Transverse colon (tissue), 4 donors: ENCODE data around the gene VTI1A. TPM values are rescaled to one million over a fixed set of nuclear protein-coding genes. Genes with fewer than 3 reads are reported as not detected.
A peak's percentile ranks its signal among the peaks of the same experiment; 100 is the strongest.

ENCODE experiments used
- DNase-seq: peaks from one replicate; pipeline ENCODE4 v3.0.0-alpha.2; 2019
- H3K27ac ChIP-seq, 4 donors: fragments of 200-600 bp; sonication (generic); 2 replicates each; pipeline ENCODE4 v1.5.1; 2016 to 2018; ENCODE audit warnings: inconsistent platforms in 4 of 4
- H3K27me3 ChIP-seq: fragments of 200-600 bp; sonication (generic); 2 replicates; pipeline ENCODE4 v1.5.1; 2017; ENCODE audit warnings: inconsistent platforms
- H3K36me3 ChIP-seq, 4 donors: fragments of 200-600 bp; sonication (generic); 2 replicates each; pipeline ENCODE4 v1.5.1; 2017 to 2019; ENCODE audit warnings: inconsistent platforms in 4 of 4
- H3K4me1 ChIP-seq, 4 donors: fragments of 200-600 bp; sonication (generic); 2 replicates each; pipeline ENCODE4 v1.5.1; 2017 to 2020; ENCODE audit warnings: inconsistent platforms in 4 of 4
- H3K4me3 ChIP-seq, 4 donors: fragments of 200-600 bp; sonication (generic); 1 replicate in 1 of 4; 2 replicates in 3 of 4; pipeline versions ENCODE4 v1.5.1 to v1.6.1; 2017 to 2019; ENCODE audit warnings: inconsistent platforms in 4 of 4
- H3K9me3 ChIP-seq, 2 donors: fragments of 200-600 bp; sonication (generic); 2 replicates each; pipeline ENCODE4 v1.5.1; 2017 to 2019; ENCODE audit warnings: inconsistent platforms in 2 of 2
- EP300 ChIP-seq: sonication (generic); formaldehyde crosslinking; IDR thresholded peaks from one replicate; pipeline ENCODE4 v1.6.1; 2017; ENCODE audit warnings: antibody characterized with exemption, low read depth
- POLR2A ChIP-seq: fragments of 450-650 bp; IDR thresholded peaks from one replicate; pipeline ENCODE4 v1.6.1; 2016; ENCODE audit warnings: antibody characterized with exemption, mild to moderate bottlenecking, moderate library complexity
- POLR2AphosphoS5 ChIP-seq, 3 donors: sonication (generic); formaldehyde crosslinking; IDR thresholded peaks; one replicate each; pipeline ENCODE4 v1.6.1; 2016; ENCODE audit warnings: antibody characterized with exemption in 3 of 3
- WGBS, 2 donors: methylation state at CpG; one replicate each; pipeline ENCODE4 v1.1.5; 2018; ENCODE audit warnings: low coverage in 1 of 2; 5-methylcytosine and 5-hydroxymethylcytosine counted together
- in situ Hi-C, 4 donors: fragments of 200-750 bp; cut with MboI; loops; one replicate each; pipeline versions ENCODE4 v1.15.0 to v1.15.1; 2017; ENCODE audit warnings: low sequenced_read_pairs in 3 of 4, low pct_ligation_motif_present in 1 of 4, low pct_unique_long_range_greater_than_20kb in 1 of 4
- intact Hi-C: fragments of 100-400 bp; cut with DNase I; formaldehyde crosslinking; loops from one replicate; pipeline ENCODE4 v1.15.1; 2023; ENCODE audit warnings: low total_unique reads
- total RNA-seq, 4 donors: library from RNA; depleted of rRNA; stranded (reverse); fragments of >200 nt; gene quantifications; one replicate each; pipeline ENCODE4 v1.1.0, GENCODE V29; 2016
- TF ChIP-seq, protein P1 (sequence below), 5 experiments: fragments of 200-600 bp in 3 of 5; fragments of 450-650 bp in 2 of 5; sonication (generic) in 3 of 5; IDR thresholded peaks; 1 replicate in 2 of 5; 2 replicates in 3 of 5; pipeline ENCODE4 v1.5.1; 2016 to 2017; ENCODE audit warnings: antibody characterized with exemption in 5 of 5, inconsistent platforms in 3 of 5, mild to moderate bottlenecking in 2 of 5, moderate library complexity in 1 of 5

The VTI1A gene
- total RNA-seq, 4 donors from 2014 or later: 65.8 to 211 (median 149) TPM

DNA sequence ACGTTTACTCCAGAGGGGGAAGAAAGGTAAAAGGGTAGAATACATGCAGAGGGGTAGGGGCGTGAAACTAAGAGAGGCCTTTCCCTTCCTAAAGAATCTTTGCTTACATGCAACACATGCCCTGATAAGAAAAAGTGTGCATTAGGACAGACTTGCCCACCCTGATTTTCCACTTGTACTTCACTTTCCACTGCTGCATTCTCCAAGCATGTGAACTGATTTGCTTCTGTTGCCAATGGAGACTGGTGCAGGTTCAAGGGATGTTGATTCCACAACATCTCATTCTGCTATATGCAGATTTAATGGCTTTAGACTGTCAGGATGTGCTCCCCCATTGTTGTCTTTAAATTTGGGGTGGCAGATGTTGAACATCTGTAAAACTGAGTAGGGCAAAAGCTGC is 265.5 kb downstream of the VTI1A start:
- Histone ChIP-seq H3K36me3 (no peaks in the 10 kb centered on the region), H3K4me3 (no peak overlapping the region), H3K4me1 (peaks cover 0 to 18% (median 12%) of the 10 kb centered on the region in 4 donors), H3K27ac (no peak overlapping the region), H3K27me3 (no peaks in the 10 kb centered on the region), H3K9me3 (no peaks in the 10 kb centered on the region)
- in situ Hi-C loops (loop anchor here in 1 of 4 donors (25.0 kb wide), 1 partner anchor 675 kb away; no protein-coding TSS in a partner anchor), intact Hi-C loops (no loop called here)
- no peak for TF ChIP-seq POLR2AphosphoS5 (IDR thresholded peaks at IDR 0.05)
- no peak for TF ChIP-seq EP300
- TF ChIP-seq, protein P1, sequence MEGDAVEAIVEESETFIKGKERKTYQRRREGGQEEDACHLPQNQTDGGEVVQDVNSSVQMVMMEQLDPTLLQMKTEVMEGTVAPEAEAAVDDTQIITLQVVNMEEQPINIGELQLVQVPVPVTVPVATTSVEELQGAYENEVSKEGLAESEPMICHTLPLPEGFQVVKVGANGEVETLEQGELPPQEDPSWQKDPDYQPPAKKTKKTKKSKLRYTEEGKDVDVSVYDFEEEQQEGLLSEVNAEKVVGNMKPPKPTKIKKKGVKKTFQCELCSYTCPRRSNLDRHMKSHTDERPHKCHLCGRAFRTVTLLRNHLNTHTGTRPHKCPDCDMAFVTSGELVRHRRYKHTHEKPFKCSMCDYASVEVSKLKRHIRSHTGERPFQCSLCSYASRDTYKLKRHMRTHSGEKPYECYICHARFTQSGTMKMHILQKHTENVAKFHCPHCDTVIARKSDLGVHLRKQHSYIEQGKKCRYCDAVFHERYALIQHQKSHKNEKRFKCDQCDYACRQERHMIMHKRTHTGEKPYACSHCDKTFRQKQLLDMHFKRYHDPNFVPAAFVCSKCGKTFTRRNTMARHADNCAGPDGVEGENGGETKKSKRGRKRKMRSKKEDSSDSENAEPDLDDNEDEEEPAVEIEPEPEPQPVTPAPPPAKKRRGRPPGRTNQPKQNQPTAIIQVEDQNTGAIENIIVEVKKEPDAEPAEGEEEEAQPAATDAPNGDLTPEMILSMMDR (IDR thresholded peaks at IDR 0.05): no peak
- TF ChIP-seq POLR2A: no peak
- DNase-seq: no peak
- 59 to 69% methylated on average over 2 of the region's 2 CpGs for WGBS, 2 donors

DNA sequence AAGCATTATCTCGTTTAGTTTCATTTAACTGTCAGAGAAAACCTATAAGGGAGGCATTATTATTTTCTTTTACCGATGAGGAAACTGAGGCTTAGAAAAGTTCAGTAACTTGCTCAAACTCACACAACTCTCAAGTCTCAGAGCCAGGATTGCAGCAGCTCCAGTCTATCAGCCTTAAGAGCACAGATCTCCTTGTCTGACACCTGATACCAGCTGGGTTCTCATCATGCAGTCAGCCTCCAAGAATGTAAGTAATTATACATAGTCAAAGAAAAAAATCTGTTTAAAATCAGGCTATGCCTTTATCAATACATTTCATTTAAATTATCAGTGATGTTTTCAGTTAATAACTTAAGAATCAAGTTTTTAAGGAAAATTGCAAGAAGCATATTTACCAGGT is 266.4 kb downstream of the VTI1A start:
- peaks cover 0 to 18% (median 12%) of the 10 kb centered on the region in 4 donors for H3K4me1 ChIP-seq
- intact Hi-C loops: no loop called here
- WGBS, 2 donors: 96 to 100% methylated on average over 2 of the region's 2 CpGs
- DNase-seq: no peak
- H3K9me3 ChIP-seq: no peaks in the 10 kb centered on the region
- TF ChIP-seq, protein P1 (IDR thresholded peaks at IDR 0.05): no peak
- no peak for TF ChIP-seq POLR2A
- TF ChIP-seq POLR2AphosphoS5 (IDR thresholded peaks at IDR 0.05): no peak
- TF ChIP-seq EP300: no peak
- no peak overlapping the region for H3K4me3 ChIP-seq
- no peaks in the 10 kb centered on the region for H3K36me3 ChIP-seq
- no peak overlapping the region for H3K27ac ChIP-seq
- H3K27me3 ChIP-seq: no peaks in the 10 kb centered on the region
- in situ Hi-C loops: loop anchor here in 1 of 4 donors (25.0 kb wide), 1 partner anchor 674 kb away; no protein-coding TSS in a partner anchor

DNA sequence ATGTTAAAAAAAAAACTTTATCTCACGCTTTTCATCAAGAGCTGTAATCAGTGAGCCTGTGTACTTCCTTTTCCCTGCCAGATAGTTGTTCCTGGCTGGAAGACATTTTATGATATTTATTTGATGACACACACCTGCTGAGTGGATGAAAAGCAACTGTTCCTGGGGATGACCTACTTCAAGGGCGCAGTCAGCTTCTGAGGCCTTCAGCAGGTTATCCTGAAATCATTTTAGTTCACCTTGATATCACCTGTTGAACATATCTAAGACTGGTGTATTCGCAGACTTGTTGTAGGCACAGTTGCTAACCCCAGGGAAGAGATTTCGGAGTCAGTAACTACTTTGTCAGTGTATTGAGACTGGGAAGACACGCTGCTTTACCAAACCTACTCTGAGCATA is 268.6 kb downstream of the VTI1A start:
- peak in 2 of 3 donors; percentile 28 to 35 for TF ChIP-seq POLR2AphosphoS5 (IDR thresholded peaks at IDR 0.05)
- TF ChIP-seq, protein P1 (IDR thresholded peaks at IDR 0.05): no peak
- H3K27me3 ChIP-seq: no peaks in the 10 kb centered on the region
- in situ Hi-C loops (loop anchor here in 1 of 4 donors (25.0 kb wide), 1 partner anchor 672 kb away; no protein-coding TSS in a partner anchor), intact Hi-C loops (no loop called here)
- H3K9me3 ChIP-seq: no peaks in the 10 kb centered on the region
- no peak overlapping the region for H3K4me3 ChIP-seq
- H3K4me1 ChIP-seq: peaks cover 0 to 18% (median 12%) of the 10 kb centered on the region in 4 donors
- 78 to 82% methylated on average over 4 to 5 of the region's 5 CpGs for WGBS, 2 donors
- no peaks in the 10 kb centered on the region for H3K36me3 ChIP-seq
- DNase-seq: no peak
- peak overlapping the region; percentile 27 to 43 (median 33) for H3K27ac ChIP-seq

DNA sequence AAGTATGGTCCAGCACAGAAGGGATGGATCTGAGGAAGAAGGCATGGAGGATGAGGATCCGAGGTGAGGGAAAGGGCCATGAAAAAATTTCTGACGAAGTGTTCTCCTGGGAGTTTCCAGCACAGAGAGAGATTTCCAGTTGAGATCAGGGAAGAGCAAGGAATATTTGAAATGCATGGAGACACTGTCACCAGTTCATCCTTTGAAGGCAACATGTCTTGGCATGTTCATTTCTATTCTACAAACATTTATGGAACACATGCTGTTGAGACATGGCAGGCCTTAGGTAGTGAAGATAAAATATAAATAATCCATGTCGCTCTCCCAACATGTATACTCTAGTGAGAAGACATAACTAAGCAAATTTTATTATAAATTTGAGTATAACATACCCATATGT is 269.1 kb downstream of the VTI1A start:
- 82 to 91% methylated on average over 3 of the region's 3 CpGs for whole genome bisulfite sequencing, 2 donors
- Histone ChIP-seq H3K27me3 (no peaks in the 10 kb centered on the region), H3K36me3 (no peaks in the 10 kb centered on the region), H3K4me3 (no peak overlapping the region), H3K4me1 (peaks cover 0 to 18% (median 12%) of the 10 kb centered on the region in 4 donors), H3K27ac (peak overlapping the region; percentile 6 to 43 (median 31)), H3K9me3 (no peaks in the 10 kb centered on the region)
- no peak for DNase-seq
- in situ Hi-C loops (loop anchor here in 1 of 4 donors (25.0 kb wide), 1 partner anchor 671 kb away; no protein-coding TSS in a partner anchor), intact Hi-C loops (no loop called here)
- TF ChIP-seq, protein P1 (IDR thresholded peaks at IDR 0.05): no peak
- TF ChIP-seq POLR2AphosphoS5 (IDR thresholded peaks at IDR 0.05) (no peak), POLR2A (no peak), EP300 (no peak)
